CD14-positive monocyte (primary cell): ENCODE data around the gene CPT1C. TPM values are rescaled to one million over a fixed set of nuclear protein-coding genes. Genes with fewer than 3 reads are reported as not detected.

Source experiments
- DNase-seq, 3 donors: peaks; one replicate each; pipeline ENCODE4 v3.0.0-alpha.2; 2011 to 2022
- H2AFZ ChIP-seq: 2 replicates; pipeline ENCODE4 v1.6.0; 2012; ENCODE audit warnings: mild to moderate bottlenecking, low read depth, low read length, inconsistent platforms; ENCODE audit not compliant: insufficient read depth, poor library complexity, severe bottlenecking
- H3K27ac ChIP-seq, 2 donors: 1 replicate in 1 of 2; 2 replicates in 1 of 2; pipeline ENCODE4 v1.5.1; 2012 to 2013; ENCODE audit warnings: low read length in 2 of 2, control low read depth in 1 of 2, inconsistent platforms in 1 of 2, low read depth in 1 of 2, mild to moderate bottlenecking in 1 of 2
- H3K27me3 ChIP-seq, 2 donors: one replicate each; pipeline versions ENCODE4 v1.6.0 to v1.6.1; 2011 to 2013; ENCODE audit warnings: low read length in 2 of 2; ENCODE audit not compliant: control insufficient read depth in 2 of 2, insufficient read depth in 2 of 2
- H3K36me3 ChIP-seq, 2 donors: replicated peaks in 1 of 2; 1 replicate in 1 of 2; 2 replicates in 1 of 2; pipeline versions ENCODE4 v1.5.1 to v1.6.1; 2012 to 2013; ENCODE audit warnings: low read length in 2 of 2, control low read depth in 1 of 2, inconsistent platforms in 1 of 2, mild to moderate bottlenecking in 1 of 2; ENCODE audit not compliant: insufficient read depth in 2 of 2, control insufficient read depth in 1 of 2
- H3K4me1 ChIP-seq, 2 donors: 1 replicate in 1 of 2; 2 replicates in 1 of 2; pipeline versions ENCODE4 v1.5.1 to v1.6.1; 2012 to 2013; ENCODE audit warnings: low read length in 2 of 2, control low read depth in 1 of 2, inconsistent platforms in 1 of 2, mild to moderate bottlenecking in 1 of 2, moderate library complexity in 1 of 2; ENCODE audit not compliant: insufficient read depth in 2 of 2, control insufficient read depth in 1 of 2
- H3K4me2 ChIP-seq: replicated peaks from 2 replicates; pipeline ENCODE3; 2012; ENCODE audit warnings: low read length, moderate library complexity, mild to moderate bottlenecking; ENCODE audit not compliant: poor library complexity, severe bottlenecking; ENCODE audit errors: extremely low read depth
- H3K4me3 ChIP-seq, 3 experiments: fragments of 200-600 bp in 1 of 3; sonication (generic) in 1 of 3; replicated peaks in 1 of 3; 1 replicate in 2 of 3; 2 replicates in 1 of 3; pipeline ENCODE4 v1.5.1; 2011 to 2013; ENCODE audit warnings: low read length in 3 of 3, mild to moderate bottlenecking in 3 of 3, control low read depth in 2 of 3, low read depth in 2 of 3, inconsistent platforms in 1 of 3, moderate library complexity in 1 of 3
- H3K79me2 ChIP-seq: 2 replicates; pipeline ENCODE4 v1.6.0; 2012; ENCODE audit warnings: mild to moderate bottlenecking, control low read depth, inconsistent platforms, low read length, moderate library complexity; ENCODE audit not compliant: insufficient read depth
- H3K9ac ChIP-seq: 2 replicates; pipeline ENCODE4 v1.6.0; 2017; ENCODE audit warnings: low read length, mild to moderate bottlenecking; ENCODE audit not compliant: insufficient read depth, poor library complexity, severe bottlenecking
- H3K9me3 ChIP-seq, 2 donors: replicated peaks in 1 of 2; 1 replicate in 1 of 2; 2 replicates in 1 of 2; pipeline versions ENCODE4 v1.5.1 to v1.6.1; 2012 to 2013; ENCODE audit warnings: low read length in 2 of 2, control low read depth in 1 of 2; ENCODE audit not compliant: control insufficient read depth in 1 of 2, insufficient read depth in 1 of 2
- H4K20me1 ChIP-seq: 2 replicates; pipeline ENCODE4 v1.6.0; 2012; ENCODE audit warnings: mild to moderate bottlenecking, low read length, control low read depth, moderate library complexity; ENCODE audit not compliant: insufficient read depth
- H3K27ac Mint-ChIP-seq, 7 donors: one replicate each; pipeline ENCODE4 v1.8.0; 2020; ENCODE audit warnings: mild to moderate bottlenecking in 7 of 7, mixed read lengths in 7 of 7, moderate library complexity in 6 of 7, inconsistent platforms in 2 of 7
- H3K27me3 Mint-ChIP-seq, 3 donors: one replicate each; pipeline ENCODE4 v1.8.0; 2021 to 2022; ENCODE audit warnings: low read depth in 3 of 3, mild to moderate bottlenecking in 3 of 3, mixed read lengths in 3 of 3, moderate library complexity in 3 of 3, inconsistent platforms in 1 of 3
- H3K36me3 Mint-ChIP-seq, 2 donors: one replicate each; pipeline ENCODE4 v1.8.0; 2020; ENCODE audit warnings: mixed read lengths in 2 of 2, inconsistent platforms in 1 of 2, mild to moderate bottlenecking in 1 of 2
- H3K4me1 Mint-ChIP-seq: one replicate; pipeline ENCODE4 v1.8.0; 2020; ENCODE audit warnings: mild to moderate bottlenecking, mixed read lengths
- H3K4me3 Mint-ChIP-seq, 2 donors: one replicate each; pipeline ENCODE4 v1.8.0; 2020; ENCODE audit warnings: mild to moderate bottlenecking in 2 of 2, mixed read lengths in 2 of 2, moderate library complexity in 1 of 2
- H3K9me3 Mint-ChIP-seq, 7 donors: one replicate each; pipeline ENCODE4 v1.8.0; 2020 to 2022; ENCODE audit warnings: mixed read lengths in 7 of 7, mild to moderate bottlenecking in 6 of 7, moderate library complexity in 6 of 7, inconsistent platforms in 2 of 7
- WGBS: methylation state at CpG from one replicate; pipeline ENCODE4 v1.1.5; 2013; ENCODE audit warnings: missing lambda C conversion rate; ENCODE audit not compliant: insufficient coverage; 5-methylcytosine and 5-hydroxymethylcytosine counted together
- intact Hi-C, 2 donors: fragments of 100-400 bp; cut with micrococcal nuclease; formaldehyde crosslinking; loops; one replicate each; pipeline versions ENCODE4 v1.15.0 to v1.15.1; 2023
- polyA plus RNA-seq, 3 donors: library from polyadenylated mRNA; depleted of rRNA in 1 of 3; unstranded in 2 of 3; stranded (reverse) in 1 of 3; fragments of 300-500 nt in 2 of 3; fragments of >200 nt in 1 of 3; fragmentation: Illumina TruSeq in 2 of 3; gene quantifications; 1 replicate in 2 of 3; 2 replicates in 1 of 3; pipeline ENCODE4 v1.2.3, GENCODE V29; 2012 to 2021
- TF ChIP-seq, protein P1 (sequence below): fragments of 200-600 bp; IDR thresholded peaks from one replicate; pipeline ENCODE4 v1.8.0; 2022; ENCODE audit warnings: antibody characterized with exemption, mild to moderate bottlenecking

CPT1C gene
- polyA plus RNA-seq, 3 donors, result not detected

DNA sequence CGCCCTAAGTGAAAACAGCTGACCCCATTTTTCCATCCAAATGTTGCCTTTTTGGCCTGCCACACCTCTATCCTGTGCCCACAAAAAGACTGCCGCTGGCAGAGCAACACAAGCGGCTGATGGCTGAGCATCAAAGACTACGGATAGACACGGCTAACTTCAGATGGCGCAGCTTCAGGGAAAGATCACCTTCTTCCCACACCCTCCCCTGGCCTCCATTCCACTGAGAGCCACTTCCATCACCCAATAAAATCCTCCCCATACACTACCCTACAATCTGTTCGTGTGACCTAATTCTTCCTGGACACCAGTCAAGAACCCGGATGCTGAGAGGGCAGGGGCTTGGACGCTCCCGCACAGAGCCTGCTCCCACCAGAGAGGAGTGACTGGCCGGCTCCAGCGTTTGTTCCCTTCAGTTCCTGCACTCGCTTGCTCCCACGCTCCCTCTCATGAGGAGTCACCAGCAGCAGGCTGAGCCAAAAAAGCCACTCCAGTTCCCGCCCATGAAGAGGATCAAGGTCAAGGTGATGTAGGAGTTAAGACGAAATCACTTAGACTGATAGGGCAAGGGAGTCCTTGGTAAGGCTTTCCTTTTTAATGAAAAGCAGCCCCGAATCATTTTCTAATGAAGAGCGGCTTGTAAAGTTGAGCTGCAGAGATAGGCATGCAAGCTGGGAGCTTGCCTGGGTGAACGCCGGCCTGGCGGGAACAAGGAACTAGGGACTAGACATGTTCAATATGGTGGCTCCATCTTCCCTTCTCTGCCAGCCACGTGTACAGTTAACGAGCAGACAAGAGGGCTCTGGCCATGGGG, 36.5 kb downstream of the CPT1C start:
- Histone ChIP-seq H4K20me1 (no peaks in the 10 kb centered on the region), H3K4me1 (peaks cover 0 to 2% of the 10 kb centered on the region in 2 donors), H2AFZ (no peak overlapping the region), H3K27me3 (no peaks in the 10 kb centered on the region), H3K79me2 (no peaks in the 10 kb centered on the region), H3K9ac (no peak overlapping the region), H3K27ac (no peak overlapping the region), H3K4me2 (no peak overlapping the region), H3K4me3 (no peak overlapping the region), H3K36me3 (no peaks in the 10 kb centered on the region), H3K9me3 (no peaks in the 10 kb centered on the region)
- peaks cover 4 to 11% (median 4%) of the 10 kb centered on the region in 3 donors for H3K27me3 Mint-ChIP-seq
- intact Hi-C loops, result no loop called here
- H3K4me1 Mint-ChIP-seq, result peaks cover 7% of the 10 kb centered on the region
- H3K36me3 Mint-ChIP-seq, result no peaks in the 10 kb centered on the region
- H3K4me3 Mint-ChIP-seq, result no peak overlapping the region
- WGBS, result 97% methylated on average over 20 of the region's 23 CpGs
- peaks cover 0 to 7% (median 2%) of the 10 kb centered on the region in 7 donors for H3K9me3 Mint-ChIP-seq
- DNase-seq, result no peak
- peak overlapping the region in 1 of 7 donors; percentile 11 for H3K27ac Mint-ChIP-seq
- TF ChIP-seq, protein P1, sequence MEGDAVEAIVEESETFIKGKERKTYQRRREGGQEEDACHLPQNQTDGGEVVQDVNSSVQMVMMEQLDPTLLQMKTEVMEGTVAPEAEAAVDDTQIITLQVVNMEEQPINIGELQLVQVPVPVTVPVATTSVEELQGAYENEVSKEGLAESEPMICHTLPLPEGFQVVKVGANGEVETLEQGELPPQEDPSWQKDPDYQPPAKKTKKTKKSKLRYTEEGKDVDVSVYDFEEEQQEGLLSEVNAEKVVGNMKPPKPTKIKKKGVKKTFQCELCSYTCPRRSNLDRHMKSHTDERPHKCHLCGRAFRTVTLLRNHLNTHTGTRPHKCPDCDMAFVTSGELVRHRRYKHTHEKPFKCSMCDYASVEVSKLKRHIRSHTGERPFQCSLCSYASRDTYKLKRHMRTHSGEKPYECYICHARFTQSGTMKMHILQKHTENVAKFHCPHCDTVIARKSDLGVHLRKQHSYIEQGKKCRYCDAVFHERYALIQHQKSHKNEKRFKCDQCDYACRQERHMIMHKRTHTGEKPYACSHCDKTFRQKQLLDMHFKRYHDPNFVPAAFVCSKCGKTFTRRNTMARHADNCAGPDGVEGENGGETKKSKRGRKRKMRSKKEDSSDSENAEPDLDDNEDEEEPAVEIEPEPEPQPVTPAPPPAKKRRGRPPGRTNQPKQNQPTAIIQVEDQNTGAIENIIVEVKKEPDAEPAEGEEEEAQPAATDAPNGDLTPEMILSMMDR, result no peak

DNA sequence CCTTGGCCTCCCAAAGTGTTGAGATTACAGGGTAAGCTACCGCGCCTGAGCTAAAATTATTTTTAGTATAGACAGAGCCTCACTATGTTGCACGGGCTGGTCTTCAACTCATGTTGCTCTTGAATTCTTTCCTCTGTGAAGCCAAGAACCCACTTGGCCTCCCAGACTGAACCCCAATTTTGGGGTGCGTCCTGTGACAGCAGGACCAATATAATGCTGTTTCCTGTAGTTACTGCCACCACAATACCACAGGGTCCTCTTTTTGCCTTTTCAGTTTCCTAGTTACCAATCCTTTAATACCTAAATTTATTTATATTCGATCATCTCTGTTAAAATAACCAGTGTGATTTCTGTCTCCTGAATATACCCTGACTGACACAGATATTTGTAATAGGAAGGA, 39.2 kb downstream of the CPT1C start:
- WGBS, result 4% methylated on average over 4 of the region's 5 CpGs
- Histone ChIP-seq H2AFZ (no peak overlapping the region), H3K27ac (no peak overlapping the region), H3K4me3 (no peak overlapping the region), H3K9me3 (no peaks in the 10 kb centered on the region), H4K20me1 (no peaks in the 10 kb centered on the region), H3K27me3 (no peaks in the 10 kb centered on the region), H3K4me1 (peaks cover 0 to 2% of the 10 kb centered on the region in 2 donors), H3K4me2 (no peak overlapping the region), H3K9ac (no peak overlapping the region), H3K79me2 (no peaks in the 10 kb centered on the region), H3K36me3 (no peaks in the 10 kb centered on the region)
- peaks cover 1 to 13% (median 4%) of the 10 kb centered on the region in 3 donors for H3K27me3 Mint-ChIP-seq
- H3K4me3 Mint-ChIP-seq, result no peak overlapping the region
- peaks cover 0 to 7% (median 2%) of the 10 kb centered on the region in 7 donors for H3K9me3 Mint-ChIP-seq
- no peak overlapping the region for H3K27ac Mint-ChIP-seq
- intact Hi-C loops, result no loop called here
- DNase-seq, result no peak
- peaks cover 5% of the 10 kb centered on the region for H3K4me1 Mint-ChIP-seq
- no peaks in the 10 kb centered on the region for H3K36me3 Mint-ChIP-seq
- TF ChIP-seq, protein P1, result no peak
